Tibial nerve (tissue), 3 donors: Measurements from ENCODE around the gene CCDC159.

Source experiments
- CTCF ChIP-seq, 5 experiments: fragments of 200-600 bp in 3 of 5; fragments of 450-650 bp in 2 of 5; sonication (generic) in 3 of 5; IDR thresholded peaks; one replicate each; pipeline ENCODE4 v1.5.1; 2016 to 2019; ENCODE audit warnings: antibody characterized with exemption in 5 of 5, mild to moderate bottlenecking in 3 of 5, moderate library complexity in 2 of 5
- POLR2A ChIP-seq, 2 donors: fragments of 450-650 bp; IDR thresholded peaks; one replicate each; pipeline ENCODE4 v1.6.1; 2017; ENCODE audit warnings: antibody characterized with exemption in 2 of 2, mild to moderate bottlenecking in 2 of 2, moderate library complexity in 2 of 2

- no peak for TF ChIP-seq CTCF (IDR thresholded peaks at IDR 0.05)
- TF ChIP-seq POLR2A (IDR thresholded peaks at IDR 0.05), result no peak
These were observed 33.6 kb downstream of the CCDC159 start for GRCh38 chr19:11379857-11380350.
